GM23338 (cell line): ENCODE measurements around the gene PCNT. TPM values are rescaled to one million over a fixed set of nuclear protein-coding genes. Genes with fewer than 3 reads are reported as not detected.

ENCODE experiments used
- ATAC-seq: fragments of 200-7000 bp; cut with Tn5 transposase; 3 replicates; pipeline ENCODE4 v1.9.1; 2020
- DNase-seq: peaks from one replicate; pipeline ENCODE4 v3.0.0-alpha.2; 2015; ENCODE audit warnings: low spot score
- H2AFZ ChIP-seq: fragments of 200-600 bp; sonication (generic); 2 replicates; pipeline ENCODE4 v1.8.0; 2016; ENCODE audit warnings: antibody characterized with exemption, mild to moderate bottlenecking, moderate library complexity
- H3F3A ChIP-seq: fragments of 200-600 bp; sonication (generic); replicated peaks from 2 replicates; pipeline ENCODE4 v1.8.0; 2017; ENCODE audit warnings: antibody characterized with exemption, mixed run types, low read depth
- H3K27ac ChIP-seq: fragments of 200-600 bp; sonication (generic); 2 replicates; pipeline ENCODE4 v1.6.1; 2016; ENCODE audit warnings: low read depth
- H3K27me3 ChIP-seq: fragments of 200-600 bp; sonication (generic); 2 replicates; pipeline ENCODE4 v1.8.0; 2016; ENCODE audit warnings: mild to moderate bottlenecking, mixed run types, moderate library complexity; ENCODE audit not compliant: insufficient read depth
- H3K36me3 ChIP-seq: fragments of 200-600 bp; sonication (generic); 2 replicates; pipeline ENCODE4 v1.8.0; 2016; ENCODE audit warnings: mild to moderate bottlenecking; ENCODE audit not compliant: insufficient read depth
- H3K4me1 ChIP-seq: fragments of 200-600 bp; sonication (generic); 2 replicates; pipeline ENCODE4 v1.8.0; 2016; ENCODE audit warnings: mild to moderate bottlenecking, moderate library complexity; ENCODE audit not compliant: insufficient read depth
- H3K4me2 ChIP-seq: fragments of 200-600 bp; sonication (generic); 2 replicates; pipeline ENCODE4 v1.7.1; 2017; ENCODE audit warnings: mixed run types
- H3K4me3 ChIP-seq: fragments of 200-600 bp; sonication (generic); 2 replicates; pipeline ENCODE4 v1.6.1; 2016; ENCODE audit warnings: mixed run types
- H3K79me2 ChIP-seq: fragments of 200-600 bp; sonication (generic); replicated peaks from 2 replicates; pipeline ENCODE4 v1.8.0; 2017; ENCODE audit warnings: mild to moderate bottlenecking; ENCODE audit not compliant: insufficient read depth
- H3K9me2 ChIP-seq: fragments of 200-600 bp; sonication (generic); 2 replicates; pipeline ENCODE4 v1.8.0; 2017; ENCODE audit not compliant: insufficient read depth
- H4K20me1 ChIP-seq: fragments of 200-600 bp; sonication (generic); replicated peaks from 2 replicates; pipeline ENCODE4 v1.8.0; 2017; ENCODE audit warnings: mild to moderate bottlenecking; ENCODE audit not compliant: insufficient read depth
- H3K27ac Mint-ChIP-seq: 2 replicates; pipeline ENCODE4 v1.8.0; 2020; ENCODE audit warnings: inconsistent platforms, mild to moderate bottlenecking, moderate library complexity, mixed read lengths
- H3K27me3 Mint-ChIP-seq: 3 replicates; pipeline ENCODE4 v1.8.0; 2022; ENCODE audit warnings: low read depth, mild to moderate bottlenecking, moderate library complexity, mixed read lengths, inconsistent platforms; ENCODE audit not compliant: insufficient read depth, poor library complexity
- H3K36me3 Mint-ChIP-seq: 3 replicates; pipeline ENCODE4 v1.8.0; 2021; ENCODE audit warnings: low read depth, mild to moderate bottlenecking, inconsistent platforms, moderate library complexity, mixed read lengths
- H3K4me1 Mint-ChIP-seq: 3 replicates; pipeline ENCODE4 v1.8.0; 2020; ENCODE audit warnings: mild to moderate bottlenecking, inconsistent platforms, mixed read lengths
- H3K4me3 Mint-ChIP-seq: 3 replicates; pipeline ENCODE4 v1.8.0; 2021; ENCODE audit warnings: moderate library complexity, mild to moderate bottlenecking, inconsistent platforms, mixed read lengths
- H3K9me3 Mint-ChIP-seq: 3 replicates; pipeline ENCODE4 v1.8.0; 2020; ENCODE audit warnings: moderate library complexity, mild to moderate bottlenecking, inconsistent platforms, mixed read lengths
- CREB1 ChIP-seq: fragments of 250-450 bp; sonication (Bioruptor Pico); IDR thresholded peaks from 2 replicates; pipeline ENCODE4 v1.5.0; 2020; ENCODE audit warnings: low read depth, mild to moderate bottlenecking, moderate library complexity
- ETS1 ChIP-seq: IDR thresholded peaks from 2 replicates; pipeline ENCODE4 v1.6.1; 2016; ENCODE audit warnings: antibody characterized with exemption
- EZH2 ChIP-seq: fragments of 200-600 bp; sonication (generic); IDR thresholded peaks from one replicate; pipeline ENCODE4 v1.8.0; 2017; ENCODE audit warnings: antibody characterized with exemption, mild to moderate bottlenecking, low read depth; ENCODE audit not compliant: unreplicated experiment
- EZH2phosphoT487 ChIP-seq: fragments of 200-600 bp; sonication (generic); IDR thresholded peaks from one replicate; pipeline ENCODE4 v1.8.1; 2018; ENCODE audit warnings: antibody characterized with exemption; ENCODE audit not compliant: unreplicated experiment
- JUNB ChIP-seq: IDR thresholded peaks from one replicate; pipeline ENCODE4 v1.6.1; 2016; ENCODE audit warnings: antibody characterized with exemption; ENCODE audit not compliant: unreplicated experiment
- NANOG ChIP-seq: IDR thresholded peaks from 2 replicates; pipeline ENCODE4 v1.6.1; 2016; ENCODE audit warnings: antibody characterized with exemption, borderline replicate concordance
- POLR2AphosphoS5 ChIP-seq: IDR thresholded peaks from 2 replicates; pipeline ENCODE4 v1.6.1; 2016; ENCODE audit warnings: antibody characterized with exemption, low read depth
- STAT1 ChIP-seq: IDR thresholded peaks from one replicate; pipeline ENCODE4 v1.6.1; 2016; ENCODE audit warnings: antibody characterized with exemption; ENCODE audit not compliant: unreplicated experiment
- ZNF114 ChIP-seq: fragments of 250-450 bp; sonication (Bioruptor Pico); IDR thresholded peaks from 2 replicates; pipeline ENCODE4 v1.5.0; 2020; ENCODE audit warnings: mild to moderate bottlenecking, moderate library complexity
- ZNF331 ChIP-seq: fragments of 250-450 bp; sonication (Bioruptor Pico); IDR thresholded peaks from 2 replicates; pipeline ENCODE4 v1.5.0; 2020; ENCODE audit warnings: low read depth, mild to moderate bottlenecking, moderate library complexity
- polyA plus RNA-seq: library from polyadenylated mRNA; unstranded; fragments of >200 nt; fragmentation: Nextera tagmentation; extraction: Ambion mirVana; gene quantifications from 2 replicates; pipeline ENCODE4 v1.2.1, GENCODE V29; 2016
- total RNA-seq: library from RNA; depleted of rRNA; stranded (reverse); fragments of >200 nt; shearing (Covaris generic); gene quantifications from 2 replicates; pipeline ENCODE4 v1.2.3, GENCODE V29; 2014
- TF ChIP-seq, protein P1 (sequence below): IDR thresholded peaks from one replicate; pipeline ENCODE4 v1.6.1; 2018; ENCODE audit warnings: antibody characterized with exemption; ENCODE audit not compliant: unreplicated experiment
- TF ChIP-seq, protein P2 (sequence below), 2 experiments: fragments of 200-600 bp in 1 of 2; sonication (generic) in 1 of 2; conservative IDR thresholded peaks; 2 replicates each; pipeline versions ENCODE4 v1.5.1 to v1.6.1; 2016 to 2017; ENCODE audit warnings: antibody characterized with exemption in 2 of 2, low read depth in 2 of 2, mild to moderate bottlenecking in 2 of 2, moderate library complexity in 1 of 2

Gene PCNT
- total and polyA plus RNA-seq, 2 experiments from 2014 or later = 39.6 to 46.1 TPM

- Histone ChIP-seq H3K36me3 (peaks cover 3% of the 10 kb centered on the region; the same call in 1 of the 2 replicates), H3K27me3 (no peaks in the 10 kb centered on the region), H3K4me1 (no peaks in the 10 kb centered on the region), H4K20me1 (no peaks in the 10 kb centered on the region; the same call in 1 of the 2 replicates), H3K4me3 (no peak overlapping the region), H2AFZ (no peak overlapping the region), H3K4me2 (no peak overlapping the region), H3K27ac (no peak overlapping the region), H3F3A (0 out of 2 replicates have a peak, but pooled peaks cover 6% of the 10 kb centered on the region), H3K79me2 (no peaks in the 10 kb centered on the region; the same call in 1 of the 2 replicates), H3K9me2 (no peaks in the 10 kb centered on the region)
- Mint-ChIP-seq H3K4me3 (no peak overlapping the region), H3K9me3 (no peaks in the 10 kb centered on the region; the same call in 2 of the 3 replicates), H3K27ac (no peak overlapping the region), H3K36me3 (peaks cover 70% of the 10 kb centered on the region), H3K27me3 (peaks cover 12% of the 10 kb centered on the region), H3K4me1 (no peaks in the 10 kb centered on the region)
- DNase-seq (peak; percentile 52), ATAC-seq (peak; percentile 69)
- TF ChIP-seq ETS1 = no peak
- TF ChIP-seq, protein P1, sequence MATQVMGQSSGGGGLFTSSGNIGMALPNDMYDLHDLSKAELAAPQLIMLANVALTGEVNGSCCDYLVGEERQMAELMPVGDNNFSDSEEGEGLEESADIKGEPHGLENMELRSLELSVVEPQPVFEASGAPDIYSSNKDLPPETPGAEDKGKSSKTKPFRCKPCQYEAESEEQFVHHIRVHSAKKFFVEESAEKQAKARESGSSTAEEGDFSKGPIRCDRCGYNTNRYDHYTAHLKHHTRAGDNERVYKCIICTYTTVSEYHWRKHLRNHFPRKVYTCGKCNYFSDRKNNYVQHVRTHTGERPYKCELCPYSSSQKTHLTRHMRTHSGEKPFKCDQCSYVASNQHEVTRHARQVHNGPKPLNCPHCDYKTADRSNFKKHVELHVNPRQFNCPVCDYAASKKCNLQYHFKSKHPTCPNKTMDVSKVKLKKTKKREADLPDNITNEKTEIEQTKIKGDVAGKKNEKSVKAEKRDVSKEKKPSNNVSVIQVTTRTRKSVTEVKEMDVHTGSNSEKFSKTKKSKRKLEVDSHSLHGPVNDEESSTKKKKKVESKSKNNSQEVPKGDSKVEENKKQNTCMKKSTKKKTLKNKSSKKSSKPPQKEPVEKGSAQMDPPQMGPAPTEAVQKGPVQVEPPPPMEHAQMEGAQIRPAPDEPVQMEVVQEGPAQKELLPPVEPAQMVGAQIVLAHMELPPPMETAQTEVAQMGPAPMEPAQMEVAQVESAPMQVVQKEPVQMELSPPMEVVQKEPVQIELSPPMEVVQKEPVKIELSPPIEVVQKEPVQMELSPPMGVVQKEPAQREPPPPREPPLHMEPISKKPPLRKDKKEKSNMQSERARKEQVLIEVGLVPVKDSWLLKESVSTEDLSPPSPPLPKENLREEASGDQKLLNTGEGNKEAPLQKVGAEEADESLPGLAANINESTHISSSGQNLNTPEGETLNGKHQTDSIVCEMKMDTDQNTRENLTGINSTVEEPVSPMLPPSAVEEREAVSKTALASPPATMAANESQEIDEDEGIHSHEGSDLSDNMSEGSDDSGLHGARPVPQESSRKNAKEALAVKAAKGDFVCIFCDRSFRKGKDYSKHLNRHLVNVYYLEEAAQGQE = no peak
- TF ChIP-seq, protein P2, sequence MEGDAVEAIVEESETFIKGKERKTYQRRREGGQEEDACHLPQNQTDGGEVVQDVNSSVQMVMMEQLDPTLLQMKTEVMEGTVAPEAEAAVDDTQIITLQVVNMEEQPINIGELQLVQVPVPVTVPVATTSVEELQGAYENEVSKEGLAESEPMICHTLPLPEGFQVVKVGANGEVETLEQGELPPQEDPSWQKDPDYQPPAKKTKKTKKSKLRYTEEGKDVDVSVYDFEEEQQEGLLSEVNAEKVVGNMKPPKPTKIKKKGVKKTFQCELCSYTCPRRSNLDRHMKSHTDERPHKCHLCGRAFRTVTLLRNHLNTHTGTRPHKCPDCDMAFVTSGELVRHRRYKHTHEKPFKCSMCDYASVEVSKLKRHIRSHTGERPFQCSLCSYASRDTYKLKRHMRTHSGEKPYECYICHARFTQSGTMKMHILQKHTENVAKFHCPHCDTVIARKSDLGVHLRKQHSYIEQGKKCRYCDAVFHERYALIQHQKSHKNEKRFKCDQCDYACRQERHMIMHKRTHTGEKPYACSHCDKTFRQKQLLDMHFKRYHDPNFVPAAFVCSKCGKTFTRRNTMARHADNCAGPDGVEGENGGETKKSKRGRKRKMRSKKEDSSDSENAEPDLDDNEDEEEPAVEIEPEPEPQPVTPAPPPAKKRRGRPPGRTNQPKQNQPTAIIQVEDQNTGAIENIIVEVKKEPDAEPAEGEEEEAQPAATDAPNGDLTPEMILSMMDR (conservative IDR thresholded peaks at IDR 0.05; ENCODE audit: low read depth in 2 of 2) = peak; percentile 15 to 60; a peak in 2 of 4 replicates
Measured at GRCh38 chr21:46435786-46436227, 111.9 kb downstream of the PCNT start.

DNA sequence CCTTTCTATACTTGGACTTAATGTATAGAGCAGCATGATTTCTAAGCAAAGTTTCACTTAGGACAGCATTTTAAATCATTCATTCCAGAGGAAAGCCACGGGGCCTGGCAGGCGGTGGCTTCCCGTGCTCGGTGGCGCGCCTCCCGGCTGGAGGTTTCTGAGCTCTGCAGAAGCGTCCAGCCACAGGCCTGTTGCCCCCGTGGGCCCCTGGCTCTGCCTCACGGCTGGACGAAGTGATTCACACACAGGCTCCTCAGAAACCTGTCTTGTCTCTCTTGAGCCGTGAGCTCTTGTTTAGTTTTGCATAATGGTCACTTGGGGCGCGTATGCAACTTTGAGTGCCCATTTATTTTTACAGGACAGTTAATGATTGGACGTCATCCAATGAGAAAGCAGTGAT lies 112.7 kb downstream of the PCNT start:
- Histone ChIP-seq H3K9me2 (no peaks in the 10 kb centered on the region), H3K4me3 (no peak overlapping the region), H3K27ac (no peak overlapping the region), H3K4me2 (no peak overlapping the region), H3K79me2 (no peaks in the 10 kb centered on the region; the same call in 1 of the 2 replicates), H3K27me3 (no peaks in the 10 kb centered on the region), H2AFZ (no peak overlapping the region), H4K20me1 (no peaks in the 10 kb centered on the region; the same call in 1 of the 2 replicates), H3K4me1 (no peaks in the 10 kb centered on the region), H3K36me3 (peaks cover 3% of the 10 kb centered on the region; the same call in 1 of the 2 replicates), H3F3A (0 out of 2 replicates have a peak, but pooled peaks cover 6% of the 10 kb centered on the region)
- peaks cover 70% of the 10 kb centered on the region for H3K36me3 Mint-ChIP-seq
- no peak for DNase-seq
- no peak for ATAC-seq
- 0 out of 2 replicates have a peak overlapping the region, but pooled peaks have one; percentile 27 for H3K27ac Mint-ChIP-seq
- H3K9me3 Mint-ChIP-seq = no peaks in the 10 kb centered on the region; the same call in 2 of the 3 replicates
- peaks cover 12% of the 10 kb centered on the region for H3K27me3 Mint-ChIP-seq
- no peaks in the 10 kb centered on the region for H3K4me1 Mint-ChIP-seq
- no peak overlapping the region for H3K4me3 Mint-ChIP-seq
- no peak for TF ChIP-seq NANOG
- TF ChIP-seq ZNF331 (CRISPR knock-in tag) = no peak
- no peak for TF ChIP-seq JUNB
- no peak for TF ChIP-seq ZNF114
- TF ChIP-seq CREB1 = no peak
- TF ChIP-seq, protein P2 (conservative IDR thresholded peaks at IDR 0.05; ENCODE audit: low read depth in 2 of 2) = no peak
- no peak for TF ChIP-seq STAT1
- no peak for TF ChIP-seq EZH2phosphoT487
- TF ChIP-seq ETS1 = no peak
- no peak for TF ChIP-seq EZH2
- no peak for TF ChIP-seq POLR2AphosphoS5
